ENCODE results near the gene SLC25A34.

Gene SLC25A34

GRCh38 chr1:15732686-15733081, 3.4 kb upstream of the SLC25A34 start:
- no peak for TF ChIP-seq EZH2phosphoT487 (IDR thresholded peaks at IDR 0.05; ENCODE audit: low read depth)
- TF ChIP-seq, protein P1, sequence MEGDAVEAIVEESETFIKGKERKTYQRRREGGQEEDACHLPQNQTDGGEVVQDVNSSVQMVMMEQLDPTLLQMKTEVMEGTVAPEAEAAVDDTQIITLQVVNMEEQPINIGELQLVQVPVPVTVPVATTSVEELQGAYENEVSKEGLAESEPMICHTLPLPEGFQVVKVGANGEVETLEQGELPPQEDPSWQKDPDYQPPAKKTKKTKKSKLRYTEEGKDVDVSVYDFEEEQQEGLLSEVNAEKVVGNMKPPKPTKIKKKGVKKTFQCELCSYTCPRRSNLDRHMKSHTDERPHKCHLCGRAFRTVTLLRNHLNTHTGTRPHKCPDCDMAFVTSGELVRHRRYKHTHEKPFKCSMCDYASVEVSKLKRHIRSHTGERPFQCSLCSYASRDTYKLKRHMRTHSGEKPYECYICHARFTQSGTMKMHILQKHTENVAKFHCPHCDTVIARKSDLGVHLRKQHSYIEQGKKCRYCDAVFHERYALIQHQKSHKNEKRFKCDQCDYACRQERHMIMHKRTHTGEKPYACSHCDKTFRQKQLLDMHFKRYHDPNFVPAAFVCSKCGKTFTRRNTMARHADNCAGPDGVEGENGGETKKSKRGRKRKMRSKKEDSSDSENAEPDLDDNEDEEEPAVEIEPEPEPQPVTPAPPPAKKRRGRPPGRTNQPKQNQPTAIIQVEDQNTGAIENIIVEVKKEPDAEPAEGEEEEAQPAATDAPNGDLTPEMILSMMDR (IDR thresholded peaks at IDR 0.05; ENCODE audit: low read depth, low read length): no peak
- H2AFZ ChIP-seq (ENCODE audit: low read depth, low read length): no peak overlapping the region
- H4K20me1 ChIP-seq (ENCODE audit: insufficient read depth, low read length): no peaks in the 10 kb centered on the region
- H3K9me3 ChIP-seq (ENCODE audit: insufficient read depth, low read length): no peaks in the 10 kb centered on the region
- H3K9ac ChIP-seq (ENCODE audit: low read length): no peak overlapping the region
- H3K36me3 ChIP-seq (replicated peaks; ENCODE audit: low read depth, low read length): no peaks in the 10 kb centered on the region
- H3K27ac ChIP-seq (ENCODE audit: low read length): no peak overlapping the region
- no peaks in the 10 kb centered on the region for H3K4me1 ChIP-seq (ENCODE audit: low read length)
- no peaks in the 10 kb centered on the region for H3K27me3 ChIP-seq (ENCODE audit: low read depth, low read length)
- no peak overlapping the region for H3K4me2 ChIP-seq (ENCODE audit: low read length)
- H3K79me2 ChIP-seq (ENCODE audit: low read length): no peaks in the 10 kb centered on the region
- no peak overlapping the region for H3K4me3 ChIP-seq (ENCODE audit: low read length)

GRCh38 chr1:15733218-15733725, 2.8 kb upstream of the SLC25A34 start:
- Histone ChIP-seq H3K79me2 (ENCODE audit: low read length) (no peaks in the 10 kb centered on the region), H4K20me1 (ENCODE audit: insufficient read depth, low read length) (no peaks in the 10 kb centered on the region), H3K27me3 (ENCODE audit: low read depth, low read length) (no peaks in the 10 kb centered on the region), H3K36me3 (replicated peaks; ENCODE audit: low read depth, low read length) (no peaks in the 10 kb centered on the region), H3K9ac (ENCODE audit: low read length) (no peak overlapping the region), H3K9me3 (ENCODE audit: insufficient read depth, low read length) (no peaks in the 10 kb centered on the region), H2AFZ (ENCODE audit: low read depth, low read length) (no peak overlapping the region), H3K27ac (ENCODE audit: low read length) (no peak overlapping the region), H3K4me3 (ENCODE audit: low read length) (no peak overlapping the region), H3K4me1 (ENCODE audit: low read length) (no peaks in the 10 kb centered on the region), H3K4me2 (ENCODE audit: low read length) (no peak overlapping the region)
- TF ChIP-seq, protein P1 (IDR thresholded peaks at IDR 0.05; ENCODE audit: low read depth, low read length): no peak
- TF ChIP-seq EZH2phosphoT487 (IDR thresholded peaks at IDR 0.05; ENCODE audit: low read depth): no peak

- Histone ChIP-seq H3K9me3 (ENCODE audit: insufficient read depth, low read length) (no peaks in the 10 kb centered on the region), H3K9ac (ENCODE audit: low read length) (no peak overlapping the region), H3K36me3 (replicated peaks; ENCODE audit: low read depth, low read length) (no peaks in the 10 kb centered on the region), H3K4me2 (ENCODE audit: low read length) (no peak overlapping the region), H3K4me1 (ENCODE audit: low read length) (no peaks in the 10 kb centered on the region), H4K20me1 (ENCODE audit: insufficient read depth, low read length) (no peaks in the 10 kb centered on the region), H2AFZ (ENCODE audit: low read depth, low read length) (no peak overlapping the region), H3K79me2 (ENCODE audit: low read length) (no peaks in the 10 kb centered on the region), H3K4me3 (ENCODE audit: low read length) (no peak overlapping the region), H3K27ac (ENCODE audit: low read length) (no peak overlapping the region), H3K27me3 (ENCODE audit: low read depth, low read length) (no peaks in the 10 kb centered on the region)
- TF ChIP-seq EZH2phosphoT487 (IDR thresholded peaks at IDR 0.05; ENCODE audit: low read depth): no peak
- TF ChIP-seq, protein P1 (IDR thresholded peaks at IDR 0.05; ENCODE audit: low read depth, low read length): no peak
Measured at GRCh38 chr1:15733726-15734226, 2.3 kb upstream of the SLC25A34 start.

GRCh38 chr1:15734296-15734695, 1.8 kb upstream of the SLC25A34 start:
- no peaks in the 10 kb centered on the region for H3K27me3 ChIP-seq (ENCODE audit: low read depth, low read length)
- no peak overlapping the region for H2AFZ ChIP-seq (ENCODE audit: low read depth, low read length)
- no peaks in the 10 kb centered on the region for H3K4me1 ChIP-seq (ENCODE audit: low read length)
- no peaks in the 10 kb centered on the region for H3K9me3 ChIP-seq (ENCODE audit: insufficient read depth, low read length)
- H3K9ac ChIP-seq (ENCODE audit: low read length): no peak overlapping the region
- H4K20me1 ChIP-seq (ENCODE audit: insufficient read depth, low read length): no peaks in the 10 kb centered on the region
- H3K36me3 ChIP-seq (replicated peaks; ENCODE audit: low read depth, low read length): no peaks in the 10 kb centered on the region
- H3K27ac ChIP-seq (ENCODE audit: low read length): no peak overlapping the region
- H3K4me3 ChIP-seq (ENCODE audit: low read length): no peak overlapping the region
- no peak overlapping the region for H3K4me2 ChIP-seq (ENCODE audit: low read length)
- H3K79me2 ChIP-seq (ENCODE audit: low read length): no peaks in the 10 kb centered on the region
- no peak for TF ChIP-seq EZH2phosphoT487 (IDR thresholded peaks at IDR 0.05; ENCODE audit: low read depth)
- TF ChIP-seq, protein P1 (IDR thresholded peaks at IDR 0.05; ENCODE audit: low read depth, low read length): no peak
